ENCODE data around the gene IGF2R. TPM values are rescaled to one million over a fixed set of nuclear protein-coding genes. Genes with fewer than 3 reads are reported as not detected.

Gene IGF2R
- total RNA-seq, 2 experiments from 2014 or later, result 19.3 to 37.6 TPM

DNA sequence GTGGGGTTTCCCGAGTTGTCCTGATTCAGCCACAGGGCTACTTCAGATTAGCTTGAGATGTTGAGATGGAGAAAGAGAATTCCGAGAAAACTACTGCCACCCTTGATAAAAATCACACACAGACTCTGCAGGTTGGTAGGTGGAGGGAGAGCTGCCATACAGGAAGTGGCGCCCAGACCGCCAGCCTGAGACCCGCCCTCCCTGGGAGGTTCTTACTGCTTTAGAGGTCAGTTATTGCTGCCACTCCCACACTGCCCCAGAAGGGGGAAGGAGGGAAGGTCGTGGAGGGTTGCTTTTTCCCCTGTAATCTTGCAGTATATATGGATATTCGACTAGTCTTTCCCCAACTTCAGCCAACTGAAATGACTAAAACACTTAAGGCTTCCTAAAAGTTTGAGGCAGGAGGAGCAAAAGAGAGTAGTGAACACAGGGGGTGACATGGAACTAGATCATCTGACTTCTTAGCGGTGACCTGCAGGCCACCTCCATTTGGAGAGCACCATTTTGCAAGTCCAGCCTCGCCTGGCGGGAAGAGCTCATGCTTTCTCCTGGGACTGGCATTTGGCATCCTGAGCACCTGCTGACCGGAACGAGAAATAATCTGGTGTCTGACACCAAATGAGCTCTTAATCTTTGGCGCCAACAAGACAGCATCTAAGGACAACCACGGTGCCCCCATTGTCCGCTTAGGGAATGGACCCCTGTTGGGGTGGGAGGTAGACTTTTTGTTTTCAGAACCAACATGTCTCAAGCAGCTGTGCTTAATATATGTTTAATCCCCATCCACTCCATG, 117.0 kb downstream of the IGF2R start:
- no peak overlapping the region for H3K4me3 ChIP-seq (ENCODE audit: low read depth, low read length, poor library complexity, severe bottlenecking)
- no peaks in the 10 kb centered on the region for H3K79me2 ChIP-seq (ENCODE audit: insufficient read depth, low read depth, low read length)
- no peaks in the 10 kb centered on the region for H3K4me1 ChIP-seq (ENCODE audit: insufficient read depth, low read length, poor library complexity, severe bottlenecking)
- no peak overlapping the region for H3K27ac ChIP-seq (ENCODE audit: low read depth, low read length, poor library complexity, severe bottlenecking)
- no TSS peak for BruUV-seq (replicated peaks)
- intact Hi-C loops (cut with micrococcal nuclease; ENCODE audit: unreplicated experiment), result no loop called here
- H2AFZ ChIP-seq (ENCODE audit: low read length), result no peak overlapping the region
- TF ChIP-seq, protein P1, sequence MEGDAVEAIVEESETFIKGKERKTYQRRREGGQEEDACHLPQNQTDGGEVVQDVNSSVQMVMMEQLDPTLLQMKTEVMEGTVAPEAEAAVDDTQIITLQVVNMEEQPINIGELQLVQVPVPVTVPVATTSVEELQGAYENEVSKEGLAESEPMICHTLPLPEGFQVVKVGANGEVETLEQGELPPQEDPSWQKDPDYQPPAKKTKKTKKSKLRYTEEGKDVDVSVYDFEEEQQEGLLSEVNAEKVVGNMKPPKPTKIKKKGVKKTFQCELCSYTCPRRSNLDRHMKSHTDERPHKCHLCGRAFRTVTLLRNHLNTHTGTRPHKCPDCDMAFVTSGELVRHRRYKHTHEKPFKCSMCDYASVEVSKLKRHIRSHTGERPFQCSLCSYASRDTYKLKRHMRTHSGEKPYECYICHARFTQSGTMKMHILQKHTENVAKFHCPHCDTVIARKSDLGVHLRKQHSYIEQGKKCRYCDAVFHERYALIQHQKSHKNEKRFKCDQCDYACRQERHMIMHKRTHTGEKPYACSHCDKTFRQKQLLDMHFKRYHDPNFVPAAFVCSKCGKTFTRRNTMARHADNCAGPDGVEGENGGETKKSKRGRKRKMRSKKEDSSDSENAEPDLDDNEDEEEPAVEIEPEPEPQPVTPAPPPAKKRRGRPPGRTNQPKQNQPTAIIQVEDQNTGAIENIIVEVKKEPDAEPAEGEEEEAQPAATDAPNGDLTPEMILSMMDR (conservative IDR thresholded peaks at IDR 0.05; ENCODE audit: low read length), result no peak
- no peak for TF ChIP-seq EZH2phosphoT487 (IDR thresholded peaks at IDR 0.05; ENCODE audit: borderline replicate concordance, low read depth, low read length)
- H3K9me3 ChIP-seq (ENCODE audit: low read length), result no peaks in the 10 kb centered on the region
- H4K20me1 ChIP-seq (ENCODE audit: insufficient read depth, low read length), result no peaks in the 10 kb centered on the region
- peaks cover 72% of the 10 kb centered on the region for H3K36me3 ChIP-seq (ENCODE audit: insufficient read depth, low read length)
- no peaks in the 10 kb centered on the region for H3K9me2 ChIP-seq (ENCODE audit: insufficient read depth, low read length)
- no peak for DNase-seq (ENCODE audit: low spot score)
- ChIA-PET POLR2A (no interaction called here), CTCF (ENCODE audit: unreplicated experiment) (no interaction called here)
- H3K4me2 ChIP-seq (ENCODE audit: low read length), result no peak overlapping the region

DNA sequence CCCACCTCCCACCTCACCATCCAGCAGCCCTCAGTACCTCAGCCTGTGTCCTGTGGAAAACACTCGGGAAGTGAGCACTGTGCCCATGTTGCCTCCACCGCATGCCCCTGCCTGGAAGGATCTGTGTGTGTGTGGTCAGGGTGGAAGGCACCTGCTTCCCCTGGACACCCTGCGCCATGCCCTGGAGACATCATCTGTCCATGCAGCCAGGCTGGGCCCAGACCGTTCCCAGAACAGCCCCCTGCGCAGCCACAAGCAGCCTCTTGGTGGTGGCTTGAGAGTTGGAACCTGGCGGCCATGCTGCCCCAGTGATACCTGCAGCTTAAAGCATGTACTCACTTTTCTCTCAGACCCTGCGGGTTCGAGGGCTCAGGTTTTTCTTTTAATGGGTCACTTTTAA, 117.9 kb downstream of the IGF2R start:
- intact Hi-C loops (cut with micrococcal nuclease; ENCODE audit: unreplicated experiment), result no loop called here

More for the DNA sequence above, 117.9 kb downstream of the IGF2R start:
- H3K4me2 ChIP-seq (ENCODE audit: low read length), result no peak overlapping the region
- H3K36me3 ChIP-seq (ENCODE audit: insufficient read depth, low read length), result peaks cover 66% of the 10 kb centered on the region
- no peaks in the 10 kb centered on the region for H3K9me3 ChIP-seq (ENCODE audit: low read length)
- BruUV-seq (replicated peaks), result no TSS peak
- no peak overlapping the region for H3K4me3 ChIP-seq (ENCODE audit: low read depth, low read length, poor library complexity, severe bottlenecking)
- ChIA-PET CTCF (ENCODE audit: unreplicated experiment) (no interaction called here), POLR2A (no interaction called here)
- no peak overlapping the region for H3K27ac ChIP-seq (ENCODE audit: low read depth, low read length, poor library complexity, severe bottlenecking)
- no peak for DNase-seq (ENCODE audit: low spot score)
- no peaks in the 10 kb centered on the region for H4K20me1 ChIP-seq (ENCODE audit: insufficient read depth, low read length)
- H3K9me2 ChIP-seq (ENCODE audit: insufficient read depth, low read length), result no peaks in the 10 kb centered on the region
- H2AFZ ChIP-seq (ENCODE audit: low read length), result no peak overlapping the region
- H3K79me2 ChIP-seq (ENCODE audit: insufficient read depth, low read depth, low read length), result no peaks in the 10 kb centered on the region
- TF ChIP-seq, protein P1 (conservative IDR thresholded peaks at IDR 0.05; ENCODE audit: low read length), result no peak
- no peak for TF ChIP-seq EZH2phosphoT487 (IDR thresholded peaks at IDR 0.05; ENCODE audit: borderline replicate concordance, low read depth, low read length)
- no peaks in the 10 kb centered on the region for H3K4me1 ChIP-seq (ENCODE audit: insufficient read depth, low read length, poor library complexity, severe bottlenecking)
